Liver (tissue), 9 donors: ENCODE data around the gene KIF3C. TPM values are rescaled to one million over a fixed set of nuclear protein-coding genes. Genes with fewer than 3 reads are reported as not detected.

Source experiments
- DNase-seq: peaks from one replicate; pipeline ENCODE4 v3.0.0-alpha.2; 2017; ENCODE audit warnings: low spot score
- H3K27ac ChIP-seq, 2 donors: one replicate each; pipeline ENCODE4 v1.7.0; 2013; ENCODE audit warnings: inconsistent platforms in 2 of 2, low read length in 2 of 2, control low read depth in 1 of 2, low read depth in 1 of 2, mild to moderate bottlenecking in 1 of 2
- H3K27me3 ChIP-seq, 4 donors: one replicate each; pipeline versions ENCODE4 v1.6.1 to v1.7.0; 2013; ENCODE audit warnings: low read length in 3 of 4, inconsistent platforms in 1 of 4, mild to moderate bottlenecking in 1 of 4, moderate library complexity in 1 of 4; ENCODE audit not compliant: control insufficient read depth in 4 of 4, insufficient read depth in 4 of 4
- H3K36me3 ChIP-seq, 4 donors: one replicate each; pipeline versions ENCODE4 v1.6.1 to v1.7.0; 2013; ENCODE audit warnings: low read length in 3 of 4, mild to moderate bottlenecking in 3 of 4, low read depth in 1 of 4, moderate library complexity in 1 of 4; ENCODE audit not compliant: control insufficient read depth in 4 of 4, insufficient read depth in 3 of 4
- H3K4me1 ChIP-seq, 4 donors: one replicate each; pipeline versions ENCODE4 v1.6.1 to v1.7.0; 2013; ENCODE audit warnings: low read length in 3 of 4, mild to moderate bottlenecking in 3 of 4, moderate library complexity in 1 of 4; ENCODE audit not compliant: control insufficient read depth in 4 of 4, insufficient read depth in 4 of 4
- H3K4me3 ChIP-seq, 3 donors: one replicate each; pipeline versions ENCODE4 v1.6.1 to v1.7.0; 2013; ENCODE audit warnings: low read length in 3 of 3, control low read depth in 1 of 3, low read depth in 1 of 3, mild to moderate bottlenecking in 1 of 3
- H3K9ac ChIP-seq, 2 donors: one replicate each; pipeline ENCODE4 v1.7.0; 2013; ENCODE audit warnings: low read length in 2 of 2, mild to moderate bottlenecking in 2 of 2, moderate library complexity in 2 of 2, control low read depth in 1 of 2, low read depth in 1 of 2
- H3K9me3 ChIP-seq, 4 donors: one replicate each; pipeline versions ENCODE4 v1.6.1 to v1.7.0; 2013; ENCODE audit warnings: low read length in 3 of 4; ENCODE audit not compliant: control insufficient read depth in 4 of 4
- EGR1 ChIP-seq, 2 donors: IDR thresholded peaks; 2 replicates each; pipeline ENCODE4 v1.6.1; 2016 to 2018; ENCODE audit warnings: antibody characterized with exemption in 2 of 2, low read depth in 2 of 2
- FOXA1 ChIP-seq: IDR thresholded peaks from 2 replicates; pipeline ENCODE4 v1.6.1; 2016; ENCODE audit warnings: antibody characterized with exemption
- FOXA2 ChIP-seq: IDR thresholded peaks from 2 replicates; pipeline ENCODE4 v1.6.1; 2016; ENCODE audit warnings: antibody characterized with exemption
- GABPA ChIP-seq, 2 donors: IDR thresholded peaks in 1 of 2; conservative IDR thresholded peaks in 1 of 2; 2 replicates each; pipeline ENCODE4 v1.6.1; 2016; ENCODE audit warnings: antibody characterized with exemption in 2 of 2, mild to moderate bottlenecking in 1 of 2, moderate library complexity in 1 of 2
- HNF4A ChIP-seq, 2 donors: conservative IDR thresholded peaks; 2 replicates each; pipeline ENCODE4 v1.6.1; 2016; ENCODE audit warnings: antibody characterized with exemption in 2 of 2, mild to moderate bottlenecking in 2 of 2
- HNF4G ChIP-seq: IDR thresholded peaks from 2 replicates; pipeline ENCODE4 v1.6.1; 2016; ENCODE audit warnings: antibody characterized with exemption
- JUND ChIP-seq, 2 donors: IDR thresholded peaks; 2 replicates each; pipeline ENCODE4 v1.6.1; 2016; ENCODE audit warnings: antibody characterized with exemption in 2 of 2
- NR2F2 ChIP-seq: IDR thresholded peaks from 2 replicates; pipeline ENCODE4 v1.6.1; 2016; ENCODE audit warnings: antibody characterized with exemption
- RAD21 ChIP-seq, 2 donors: IDR thresholded peaks; 2 replicates each; pipeline ENCODE4 v1.6.1; 2016; ENCODE audit warnings: antibody characterized with exemption in 2 of 2, mild to moderate bottlenecking in 2 of 2
- RXRA ChIP-seq, 2 donors: IDR thresholded peaks; 2 replicates each; pipeline ENCODE4 v1.6.1; 2017 to 2018; ENCODE audit warnings: antibody characterized with exemption in 2 of 2, mild to moderate bottlenecking in 1 of 2
- SP1 ChIP-seq: IDR thresholded peaks from 2 replicates; pipeline ENCODE4 v1.6.1; 2018; ENCODE audit warnings: antibody characterized with exemption, mild to moderate bottlenecking
- TAF1 ChIP-seq: conservative IDR thresholded peaks from 2 replicates; pipeline ENCODE4 v1.6.1; 2016; ENCODE audit warnings: antibody characterized with exemption, mild to moderate bottlenecking
- YY1 ChIP-seq: IDR thresholded peaks from 2 replicates; pipeline ENCODE4 v1.6.1; 2016; ENCODE audit warnings: antibody characterized with exemption, mild to moderate bottlenecking
- WGBS: extraction: QIAGEN DNeasy Blood & Tissue Kit; methylation state at CpG from one replicate; pipeline ENCODE4 v1.1.7; 2013; 5-methylcytosine and 5-hydroxymethylcytosine counted together
- polyA plus RNA-seq, 2 donors: library from polyadenylated mRNA; stranded (reverse) in 1 of 2; unstranded in 1 of 2; fragments of 200-250 nt in 1 of 2; fragments of >200 nt in 1 of 2; fragmentation: Nextera tagmentation in 1 of 2; extraction: Ambion mirVana in 1 of 2; gene quantifications; one replicate each; pipeline versions ENCODE4 v1.2.1 to v1.2.3, GENCODE V29; 2013 to 2015
- total RNA-seq, 2 donors: library from RNA; depleted of rRNA; stranded (reverse); fragments of >200 nt; gene quantifications; one replicate each; pipeline ENCODE4 v1.2.3, GENCODE V29; 2014
- TF ChIP-seq, protein P1 (sequence below): fragments of 150-350 bp; IDR thresholded peaks from 2 replicates; pipeline ENCODE4 v1.5.1; 2017; ENCODE audit warnings: improper control_type of control experiment, low read depth, low read length; ENCODE audit not compliant: missing input control
- TF ChIP-seq, protein P2 (sequence below): IDR thresholded peaks from 2 replicates; pipeline ENCODE4 v1.6.1; 2016; ENCODE audit warnings: antibody characterized with exemption
- TF ChIP-seq, protein P3 (sequence below): IDR thresholded peaks from 2 replicates; pipeline ENCODE4 v1.6.1; 2016; ENCODE audit warnings: antibody characterized with exemption, mild to moderate bottlenecking
- TF ChIP-seq, protein P4 (sequence below): IDR thresholded peaks from 2 replicates; pipeline ENCODE4 v1.6.1; 2016; ENCODE audit warnings: antibody characterized with exemption
- TF ChIP-seq, protein P5 (sequence below): IDR thresholded peaks from 2 replicates; pipeline ENCODE4 v1.6.1; 2016; ENCODE audit warnings: antibody characterized with exemption
- donor health status: healthy.
- donor health status: healthy.
- donor health status: healthy.
- donor health status: healthy.
- donor health status: healthy.

KIF3C gene
- total and polyA plus RNA-seq, 4 donors, result 0.26 to 0.93 (median 0.67) TPM

DNA sequence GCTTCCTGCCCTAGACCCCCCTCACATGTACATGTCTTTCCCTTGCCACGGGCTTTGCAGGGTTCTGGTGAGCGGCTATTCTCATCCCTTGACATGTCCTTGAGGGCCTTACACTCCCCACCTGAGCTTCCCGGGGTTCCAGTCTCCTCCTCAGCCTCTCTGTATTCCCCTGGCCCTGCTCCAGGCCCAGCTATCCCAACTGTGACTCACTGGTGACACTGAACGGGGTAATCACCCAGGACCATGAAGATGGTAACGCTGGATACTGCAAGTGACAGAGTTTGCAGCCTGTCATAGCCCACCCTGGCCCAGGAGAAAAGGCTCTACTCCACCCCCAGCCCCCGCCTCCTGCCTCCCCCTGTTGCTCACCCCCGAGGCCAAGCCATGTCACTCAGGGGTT lies 27.3 kb downstream of the KIF3C start:
- DNase-seq, result no peak
- TF ChIP-seq HNF4A (conservative IDR thresholded peaks at IDR 0.05) (no peak), JUND (IDR thresholded peaks at IDR 0.05) (no peak), FOXA1 (no peak), FOXA2 (no peak), RAD21 (IDR thresholded peaks at IDR 0.05) (no peak), HNF4G (no peak), SP1 (no peak), EGR1 (IDR thresholded peaks at IDR 0.05; ENCODE audit: low read depth in 2 of 2) (no peak), YY1 (no peak), GABPA (IDR thresholded peaks at IDR 0.05 in 1 of 2, conservative IDR thresholded peaks at IDR 0.05 in 1 of 2) (no peak), NR2F2 (no peak), TAF1 (no peak), RXRA (IDR thresholded peaks at IDR 0.05) (no peak)
- TF ChIP-seq, protein P1, sequence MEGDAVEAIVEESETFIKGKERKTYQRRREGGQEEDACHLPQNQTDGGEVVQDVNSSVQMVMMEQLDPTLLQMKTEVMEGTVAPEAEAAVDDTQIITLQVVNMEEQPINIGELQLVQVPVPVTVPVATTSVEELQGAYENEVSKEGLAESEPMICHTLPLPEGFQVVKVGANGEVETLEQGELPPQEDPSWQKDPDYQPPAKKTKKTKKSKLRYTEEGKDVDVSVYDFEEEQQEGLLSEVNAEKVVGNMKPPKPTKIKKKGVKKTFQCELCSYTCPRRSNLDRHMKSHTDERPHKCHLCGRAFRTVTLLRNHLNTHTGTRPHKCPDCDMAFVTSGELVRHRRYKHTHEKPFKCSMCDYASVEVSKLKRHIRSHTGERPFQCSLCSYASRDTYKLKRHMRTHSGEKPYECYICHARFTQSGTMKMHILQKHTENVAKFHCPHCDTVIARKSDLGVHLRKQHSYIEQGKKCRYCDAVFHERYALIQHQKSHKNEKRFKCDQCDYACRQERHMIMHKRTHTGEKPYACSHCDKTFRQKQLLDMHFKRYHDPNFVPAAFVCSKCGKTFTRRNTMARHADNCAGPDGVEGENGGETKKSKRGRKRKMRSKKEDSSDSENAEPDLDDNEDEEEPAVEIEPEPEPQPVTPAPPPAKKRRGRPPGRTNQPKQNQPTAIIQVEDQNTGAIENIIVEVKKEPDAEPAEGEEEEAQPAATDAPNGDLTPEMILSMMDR, result no peak
- TF ChIP-seq, protein P2, sequence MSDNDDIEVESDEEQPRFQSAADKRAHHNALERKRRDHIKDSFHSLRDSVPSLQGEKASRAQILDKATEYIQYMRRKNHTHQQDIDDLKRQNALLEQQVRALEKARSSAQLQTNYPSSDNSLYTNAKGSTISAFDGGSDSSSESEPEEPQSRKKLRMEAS, result no peak
- TF ChIP-seq, protein P3, sequence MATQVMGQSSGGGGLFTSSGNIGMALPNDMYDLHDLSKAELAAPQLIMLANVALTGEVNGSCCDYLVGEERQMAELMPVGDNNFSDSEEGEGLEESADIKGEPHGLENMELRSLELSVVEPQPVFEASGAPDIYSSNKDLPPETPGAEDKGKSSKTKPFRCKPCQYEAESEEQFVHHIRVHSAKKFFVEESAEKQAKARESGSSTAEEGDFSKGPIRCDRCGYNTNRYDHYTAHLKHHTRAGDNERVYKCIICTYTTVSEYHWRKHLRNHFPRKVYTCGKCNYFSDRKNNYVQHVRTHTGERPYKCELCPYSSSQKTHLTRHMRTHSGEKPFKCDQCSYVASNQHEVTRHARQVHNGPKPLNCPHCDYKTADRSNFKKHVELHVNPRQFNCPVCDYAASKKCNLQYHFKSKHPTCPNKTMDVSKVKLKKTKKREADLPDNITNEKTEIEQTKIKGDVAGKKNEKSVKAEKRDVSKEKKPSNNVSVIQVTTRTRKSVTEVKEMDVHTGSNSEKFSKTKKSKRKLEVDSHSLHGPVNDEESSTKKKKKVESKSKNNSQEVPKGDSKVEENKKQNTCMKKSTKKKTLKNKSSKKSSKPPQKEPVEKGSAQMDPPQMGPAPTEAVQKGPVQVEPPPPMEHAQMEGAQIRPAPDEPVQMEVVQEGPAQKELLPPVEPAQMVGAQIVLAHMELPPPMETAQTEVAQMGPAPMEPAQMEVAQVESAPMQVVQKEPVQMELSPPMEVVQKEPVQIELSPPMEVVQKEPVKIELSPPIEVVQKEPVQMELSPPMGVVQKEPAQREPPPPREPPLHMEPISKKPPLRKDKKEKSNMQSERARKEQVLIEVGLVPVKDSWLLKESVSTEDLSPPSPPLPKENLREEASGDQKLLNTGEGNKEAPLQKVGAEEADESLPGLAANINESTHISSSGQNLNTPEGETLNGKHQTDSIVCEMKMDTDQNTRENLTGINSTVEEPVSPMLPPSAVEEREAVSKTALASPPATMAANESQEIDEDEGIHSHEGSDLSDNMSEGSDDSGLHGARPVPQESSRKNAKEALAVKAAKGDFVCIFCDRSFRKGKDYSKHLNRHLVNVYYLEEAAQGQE, result no peak
- TF ChIP-seq, protein P4, sequence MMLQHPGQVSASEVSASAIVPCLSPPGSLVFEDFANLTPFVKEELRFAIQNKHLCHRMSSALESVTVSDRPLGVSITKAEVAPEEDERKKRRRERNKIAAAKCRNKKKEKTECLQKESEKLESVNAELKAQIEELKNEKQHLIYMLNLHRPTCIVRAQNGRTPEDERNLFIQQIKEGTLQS, result no peak
- TF ChIP-seq, protein P5, sequence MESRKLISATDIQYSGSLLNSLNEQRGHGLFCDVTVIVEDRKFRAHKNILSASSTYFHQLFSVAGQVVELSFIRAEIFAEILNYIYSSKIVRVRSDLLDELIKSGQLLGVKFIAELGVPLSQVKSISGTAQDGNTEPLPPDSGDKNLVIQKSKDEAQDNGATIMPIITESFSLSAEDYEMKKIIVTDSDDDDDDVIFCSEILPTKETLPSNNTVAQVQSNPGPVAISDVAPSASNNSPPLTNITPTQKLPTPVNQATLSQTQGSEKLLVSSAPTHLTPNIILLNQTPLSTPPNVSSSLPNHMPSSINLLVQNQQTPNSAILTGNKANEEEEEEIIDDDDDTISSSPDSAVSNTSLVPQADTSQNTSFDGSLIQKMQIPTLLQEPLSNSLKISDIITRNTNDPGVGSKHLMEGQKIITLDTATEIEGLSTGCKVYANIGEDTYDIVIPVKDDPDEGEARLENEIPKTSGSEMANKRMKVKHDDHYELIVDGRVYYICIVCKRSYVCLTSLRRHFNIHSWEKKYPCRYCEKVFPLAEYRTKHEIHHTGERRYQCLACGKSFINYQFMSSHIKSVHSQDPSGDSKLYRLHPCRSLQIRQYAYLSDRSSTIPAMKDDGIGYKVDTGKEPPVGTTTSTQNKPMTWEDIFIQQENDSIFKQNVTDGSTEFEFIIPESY, result no peak
- Histone ChIP-seq H3K27me3 (no peaks in the 10 kb centered on the region), H3K4me3 (no peak overlapping the region), H3K36me3 (no peaks in the 10 kb centered on the region), H3K9ac (no peak overlapping the region), H3K4me1 (peaks cover 0 to 4% (median under 1%) of the 10 kb centered on the region in 4 donors), H3K27ac (no peak overlapping the region), H3K9me3 (no peaks in the 10 kb centered on the region)
- 88% methylated on average over 7 of the region's 7 CpGs for WGBS
